SH-SY5Y (cell line): ENCODE results near the gene SLC4A9.

Source experiments
- GATA2 ChIP-seq: IDR thresholded peaks from 2 replicates; pipeline ENCODE4 v1.6.1; 2011; ENCODE audit warnings: mild to moderate bottlenecking, low read depth, low read length
- GATA3 ChIP-seq: IDR thresholded peaks from 2 replicates; pipeline ENCODE4 v1.6.1; 2011; ENCODE audit warnings: low read depth, mild to moderate bottlenecking, low read length, moderate library complexity

The SLC4A9 gene

GRCh38 chr5:140418862-140419520 lies 59.0 kb downstream of the SLC4A9 start:
- TF ChIP-seq GATA2 = no peak
- TF ChIP-seq GATA3 = no peak

- no peak for TF ChIP-seq GATA2
- no peak for TF ChIP-seq GATA3
These were observed 60.2 kb downstream of the SLC4A9 start for GRCh38 chr5:140420226-140420570.

- no peak for TF ChIP-seq GATA3
- no peak for TF ChIP-seq GATA2
These were observed 60.8 kb downstream of the SLC4A9 start for GRCh38 chr5:140420665-140421361.

GRCh38 chr5:140423609-140424008 lies 63.6 kb downstream of the SLC4A9 start:
- TF ChIP-seq GATA3 = no peak
- TF ChIP-seq GATA2 = no peak

GRCh38 chr5:140424135-140424534 lies 64.1 kb downstream of the SLC4A9 start:
- TF ChIP-seq GATA3 (no peak), GATA2 (no peak)
